Iris pigment epithelial cell (primary cell): ENCODE data around the gene TMEM212.
"Not testable (repeated sequence)": the region's sequence is repeated elsewhere in the genome, so short reads cannot be mapped to it uniquely, and the experiment has no call there.

ENCODE experiments used
- DNase-seq: peaks from one replicate; pipeline ENCODE4 v3.0.0-alpha.2; 2011; ENCODE audit warnings: low read depth

Gene TMEM212

DNA sequence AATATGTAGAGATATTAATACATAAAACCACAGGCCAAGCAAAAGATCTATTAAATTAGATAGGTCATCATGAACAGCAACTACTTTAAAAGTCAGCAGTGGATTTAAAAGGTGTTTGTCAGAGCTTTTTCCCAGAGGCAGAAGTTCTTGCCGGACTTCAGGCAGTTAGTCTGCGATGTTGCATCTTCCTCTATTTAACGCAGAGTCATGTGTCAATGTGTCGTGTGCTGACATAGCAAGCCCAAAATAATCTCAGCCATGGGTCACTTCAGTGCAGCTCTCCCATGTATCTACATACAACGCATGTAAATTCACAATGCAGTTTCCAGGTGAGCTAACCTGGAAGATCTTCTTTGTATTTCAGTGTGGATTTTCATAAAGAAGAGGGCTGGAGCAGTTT is 8.0 kb upstream of the TMEM212 start:
- no peak for DNase-seq

- no peak for DNase-seq
Measured at GRCh38 chr3:171835613-171836012, 7.5 kb upstream of the TMEM212 start.

DNA sequence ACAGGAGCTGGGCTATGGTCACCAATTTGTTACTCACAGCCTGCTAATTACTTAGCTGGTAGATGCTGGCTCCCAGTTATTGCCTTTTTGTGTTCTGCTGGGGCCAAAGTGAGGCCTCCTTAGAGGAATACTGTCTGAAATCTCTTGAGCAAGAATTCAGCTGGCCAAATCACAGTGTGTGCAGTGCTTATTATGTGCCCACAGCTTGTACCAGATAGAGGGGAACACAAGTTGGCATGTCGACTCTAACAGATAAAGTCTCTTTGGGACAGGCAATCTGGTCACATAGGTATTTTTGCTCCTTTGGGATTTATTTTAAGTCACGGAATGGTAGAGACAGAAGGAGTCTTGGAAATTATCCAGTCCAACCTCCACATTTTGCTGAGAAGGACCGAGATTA is 6.3 kb upstream of the TMEM212 start:
- no peak for DNase-seq

DNA sequence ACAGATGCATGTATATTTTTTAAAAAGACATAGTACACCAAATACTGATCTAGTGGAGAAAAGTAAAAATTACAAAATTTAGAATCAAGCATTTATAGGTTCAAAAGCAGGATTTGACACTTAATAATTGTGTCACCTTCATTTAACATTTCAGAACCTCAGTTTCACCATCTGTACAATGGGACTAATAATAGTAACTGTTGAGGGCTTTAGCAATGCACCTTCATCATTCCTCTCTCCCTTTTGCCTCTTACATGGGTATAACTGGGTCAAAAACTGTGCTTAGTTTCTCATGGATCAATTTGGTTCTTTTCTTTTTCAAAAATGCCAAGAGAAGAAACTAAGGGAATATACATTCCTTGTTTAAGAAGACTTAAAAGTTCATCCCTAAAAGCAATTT is 5.5 kb upstream of the TMEM212 start:
- no peak for DNase-seq

GRCh38 chr3:171838218-171838720 is 4.9 kb upstream of the TMEM212 start:
- DNase-seq: peak; percentile 86

DNA sequence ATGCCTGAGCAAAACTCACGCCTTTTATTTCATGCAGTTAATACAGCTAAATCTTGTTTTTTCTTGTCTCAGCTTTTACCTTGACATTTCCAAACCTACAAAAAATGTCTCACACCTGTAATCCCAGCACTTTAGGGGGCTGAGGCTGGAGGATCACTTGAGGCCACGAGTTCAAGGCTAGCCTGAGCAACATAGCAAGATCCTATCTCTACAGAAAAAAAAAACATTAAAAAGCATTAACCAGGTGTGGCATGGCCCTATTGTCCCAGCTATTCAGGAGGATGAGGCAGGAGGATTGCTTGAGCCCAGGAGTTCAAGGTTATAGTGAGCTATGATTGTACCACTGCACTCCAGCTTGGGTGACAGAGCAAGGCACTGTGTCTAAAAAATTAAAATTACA is 3.9 kb upstream of the TMEM212 start:
- no peak for DNase-seq

DNA sequence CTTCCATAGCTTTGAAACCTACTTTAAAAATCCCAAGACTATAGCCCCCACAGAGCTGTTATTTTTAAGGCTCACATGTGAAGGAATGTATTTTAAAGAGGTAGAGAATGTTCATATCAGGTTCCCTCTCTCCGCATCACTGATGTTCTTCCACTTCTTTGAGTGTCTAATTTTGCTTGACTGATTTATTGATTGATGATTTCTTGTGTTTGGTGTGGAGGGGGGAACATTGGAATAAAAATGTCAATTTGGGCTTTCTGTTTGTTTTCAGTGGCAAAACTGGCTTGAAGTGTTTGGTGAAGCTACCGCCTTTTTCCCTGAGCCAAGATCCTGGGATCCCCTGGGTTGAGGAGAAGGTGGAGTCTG is 2.7 kb upstream of the TMEM212 start:
- no peak for DNase-seq

- no peak for DNase-seq
Measured at GRCh38 chr3:171840811-171841619, 2.1 kb upstream of the TMEM212 start.

GRCh38 chr3:171841620-171842000 is 1.5 kb upstream of the TMEM212 start:
- DNase-seq: peak; percentile 83

DNA sequence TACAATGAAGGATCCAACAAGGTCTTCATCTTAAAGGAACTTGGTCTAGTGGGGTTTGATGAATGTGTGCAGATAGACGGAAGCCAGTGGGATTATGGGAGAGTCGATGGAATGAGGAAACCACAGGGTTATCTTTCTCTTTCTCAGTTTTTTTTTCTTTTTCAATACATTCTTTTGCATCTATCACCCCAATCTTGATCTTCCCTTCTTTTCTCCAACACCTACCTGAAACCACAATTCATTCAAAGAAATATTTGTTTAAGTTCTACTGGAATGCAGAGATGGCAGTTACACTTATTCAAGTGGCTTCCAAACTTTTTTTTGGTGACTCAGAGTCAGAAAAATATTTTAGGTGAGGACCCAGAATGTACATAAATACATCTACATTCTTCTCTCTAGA is 1.7 kb downstream of the TMEM212 start:
- DNase-seq: no peak

DNA sequence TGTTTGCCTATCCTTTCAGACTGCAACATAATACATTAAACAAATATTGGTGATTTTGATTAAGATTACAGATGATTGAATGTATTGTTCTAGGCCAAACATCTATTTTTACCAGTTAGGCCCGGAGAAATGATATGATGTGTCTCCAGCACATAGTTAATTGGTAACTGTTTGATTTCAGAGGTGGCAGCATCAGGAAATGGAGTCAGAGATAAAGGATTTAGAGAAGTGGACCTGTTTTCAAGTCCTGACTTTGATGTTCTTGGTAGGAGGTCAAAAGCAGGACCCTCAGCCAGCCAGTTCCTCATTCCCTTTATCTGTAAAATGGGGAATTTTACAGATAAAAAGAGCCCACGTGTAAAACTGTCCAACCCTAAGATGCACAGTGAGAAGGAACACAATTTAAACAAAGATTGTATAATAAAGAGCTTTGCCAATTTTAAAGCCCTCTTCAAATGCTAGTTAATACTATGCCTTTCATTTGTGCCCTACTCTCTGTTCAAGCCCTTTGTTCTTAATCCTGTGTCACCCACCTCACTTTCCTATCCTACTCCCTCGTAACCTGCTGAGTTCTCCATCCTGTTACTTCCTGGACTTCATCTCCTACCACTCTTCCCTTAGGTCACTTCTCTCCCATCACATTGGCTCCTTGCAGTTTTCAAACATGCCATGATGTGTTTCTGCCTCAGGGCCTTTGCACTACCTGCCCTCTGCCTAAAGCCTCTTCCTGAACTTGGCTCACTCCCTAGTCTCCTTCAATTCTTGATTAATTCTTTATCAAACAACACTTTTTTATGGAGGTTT is 2.5 kb downstream of the TMEM212 start:
- DNase-seq: no peak

DNA sequence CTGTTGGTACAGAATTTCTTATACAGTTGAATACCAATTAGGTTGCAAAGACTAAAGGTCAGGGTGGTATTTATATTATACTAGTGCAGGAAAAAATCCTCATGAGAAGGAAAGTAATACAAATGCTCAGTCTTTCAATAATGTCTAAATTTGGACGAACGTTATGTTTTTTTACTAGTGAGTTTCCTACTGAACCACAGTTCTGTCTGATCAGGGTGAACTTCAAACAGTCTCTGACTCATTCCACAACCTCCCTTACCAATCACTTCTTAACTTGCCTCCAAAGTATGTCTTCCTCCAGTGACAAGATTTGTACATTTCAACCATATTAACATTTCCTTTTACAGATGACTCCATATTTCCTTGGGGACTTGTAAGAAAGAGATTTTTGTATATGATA is 3.4 kb downstream of the TMEM212 start:
- DNase-seq: peak; percentile 83

- no peak for DNase-seq
Measured at GRCh38 chr3:171847133-171847532, 4.0 kb downstream of the TMEM212 start.

DNA sequence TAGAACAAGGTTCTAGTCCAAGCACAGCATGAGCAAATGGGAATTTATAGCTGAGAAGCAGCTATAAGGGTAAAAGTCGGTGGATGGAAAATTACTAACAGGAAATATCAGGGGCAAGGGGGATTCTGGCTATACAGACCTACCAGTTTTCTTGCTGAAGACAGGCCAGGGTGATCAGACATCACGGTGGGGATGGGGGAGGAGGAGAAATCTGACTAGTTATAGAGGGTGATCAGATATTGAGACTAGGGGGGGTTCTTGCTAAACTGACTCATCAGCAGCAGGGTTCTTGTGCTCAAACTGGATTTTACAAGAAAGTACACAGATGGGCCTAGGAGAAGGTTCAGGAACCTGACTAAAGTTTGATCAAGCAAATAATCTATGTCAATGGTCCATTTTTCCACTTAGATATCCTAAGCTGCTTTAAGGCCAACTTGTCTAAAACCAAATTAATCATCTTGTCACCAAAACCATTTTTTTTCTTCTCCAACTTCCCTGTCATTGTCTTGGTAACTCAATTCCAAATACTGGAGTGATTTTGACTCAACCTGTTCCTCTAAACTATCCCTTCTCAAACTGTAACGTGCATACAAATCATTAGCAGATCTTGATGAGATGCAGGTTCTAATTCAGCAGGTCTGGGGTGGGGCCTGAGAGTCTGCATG is 4.6 kb downstream of the TMEM212 start:
- DNase-seq: no peak

DNA sequence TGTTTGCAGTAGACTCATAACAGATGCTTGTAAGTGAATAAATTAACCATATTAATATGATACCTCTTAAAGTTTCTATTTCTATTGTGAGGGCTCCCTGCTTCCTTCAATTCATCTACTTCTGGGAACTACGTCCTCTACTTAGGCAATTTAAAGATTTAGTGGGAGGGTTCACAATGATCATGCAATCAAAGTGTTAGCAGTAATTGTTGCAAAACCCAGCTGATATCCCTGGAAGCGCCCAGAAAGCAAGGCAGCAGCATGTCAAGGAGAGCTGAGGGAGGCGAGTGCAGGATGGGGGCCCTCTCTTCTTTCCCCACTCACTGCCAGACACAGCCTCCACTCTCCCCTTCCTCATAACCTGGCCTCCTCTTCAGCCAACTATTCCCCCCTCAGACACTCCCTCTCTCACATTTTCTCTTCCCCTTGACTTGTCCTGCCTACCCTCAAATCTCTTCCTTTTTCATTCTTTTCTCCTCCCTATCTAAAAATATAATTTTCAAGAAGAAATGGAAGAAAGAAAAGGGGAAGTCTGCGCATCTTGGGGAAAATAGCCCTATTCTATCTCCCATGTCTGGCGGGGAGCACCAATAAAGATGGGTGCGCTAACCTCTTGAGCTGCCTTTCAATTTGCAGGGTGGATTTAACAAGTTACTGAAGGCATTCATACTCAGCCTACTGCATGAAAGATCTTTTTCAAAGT is 6.6 kb downstream of the TMEM212 start:
- no peak for DNase-seq

DNA sequence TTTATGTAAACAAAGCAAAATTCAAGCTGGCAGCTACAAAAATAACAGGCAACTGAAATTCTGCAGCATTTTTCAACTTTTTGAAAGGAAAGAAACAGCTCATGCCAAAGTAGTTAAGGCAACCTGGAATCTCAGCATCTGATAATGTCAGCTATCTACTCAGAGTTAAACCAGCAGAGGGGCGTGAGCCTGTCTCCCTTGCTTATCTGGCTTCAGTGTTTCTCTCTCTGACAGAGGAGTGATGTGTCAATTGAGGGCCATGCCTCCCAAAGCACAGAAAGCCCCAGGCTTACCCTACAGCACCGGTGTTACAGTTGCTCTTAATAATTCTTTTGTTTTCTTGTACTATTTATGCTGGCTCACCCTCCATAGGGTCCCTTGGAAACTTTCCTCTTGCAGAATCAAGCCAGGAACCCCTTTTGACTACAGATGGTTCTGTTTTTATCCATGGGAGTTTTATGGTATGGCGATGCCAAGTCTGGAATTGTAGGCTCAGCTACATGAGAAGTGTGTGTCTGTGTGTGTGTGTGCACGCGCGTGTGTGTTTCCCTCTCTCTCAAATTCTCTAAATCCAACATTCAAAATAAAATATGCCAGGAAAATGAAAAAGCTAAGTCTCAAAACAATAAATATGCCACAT is 7.3 kb downstream of the TMEM212 start:
- DNase-seq: no peak

DNA sequence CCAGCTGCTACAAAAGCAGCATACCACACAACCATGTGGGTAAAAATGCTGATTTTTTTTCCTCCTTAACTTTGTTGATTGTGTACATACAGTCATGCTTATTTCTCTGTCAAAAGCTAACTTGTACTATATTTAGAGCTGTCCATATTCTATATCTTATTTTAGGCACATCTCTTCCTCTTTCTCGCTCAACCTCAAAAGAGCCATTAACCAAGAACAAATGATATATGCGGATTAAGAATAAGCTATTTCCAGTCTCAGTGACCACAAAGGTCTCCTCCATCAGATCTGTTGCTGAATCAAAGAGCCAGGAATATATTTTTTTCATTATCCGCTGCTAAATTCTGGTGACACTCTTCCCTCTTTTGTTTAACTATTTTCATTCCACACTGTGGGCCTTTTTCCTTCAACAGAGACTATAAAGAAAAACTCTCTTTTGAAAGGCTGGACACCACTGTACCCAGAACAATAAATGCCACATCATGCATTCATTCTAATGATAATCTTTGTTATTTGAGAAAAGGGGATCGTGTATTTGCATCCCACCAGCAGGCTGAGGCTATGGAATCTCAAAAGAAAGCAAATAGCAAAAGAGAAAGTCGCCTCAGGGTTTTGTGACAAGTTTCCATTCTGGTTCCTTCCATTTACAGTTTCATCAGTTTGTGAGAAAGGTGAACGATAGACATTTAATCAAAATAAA is 8.0 kb downstream of the TMEM212 start:
- DNase-seq: no peak

- peak; percentile 82 for DNase-seq
Measured at GRCh38 chr3:171851660-171852058, 8.5 kb downstream of the TMEM212 start.

GRCh38 chr3:171854649-171855305 is 11.6 kb downstream of the TMEM212 start:
- DNase-seq: no peak

- not testable (repeated sequence) for DNase-seq
Measured at GRCh38 chr3:171858770-171859169, 15.6 kb downstream of the TMEM212 start.
